Parathyroid adenoma (tissue), 2 donors: ENCODE results near the gene CD302.
"Not testable (repeated sequence)": the region's sequence is repeated elsewhere in the genome, so short reads cannot be mapped to it uniquely, and the experiment has no call there.

ENCODE experiments used
- H2AFZ ChIP-seq: fragments of 300-600 bp; sonication (generic); one replicate; pipeline ENCODE4 v1.7.0; 2017; ENCODE audit warnings: antibody characterized with exemption, mild to moderate bottlenecking
- H3K27ac ChIP-seq: fragments of 300-600 bp; sonication (generic); one replicate; pipeline ENCODE4 v1.7.0; 2017
- H3K27me3 ChIP-seq: fragments of 300-600 bp; sonication (generic); one replicate; pipeline ENCODE4 v1.7.0; 2017; ENCODE audit warnings: low read length; ENCODE audit not compliant: control insufficient read depth, insufficient read depth
- H3K36me3 ChIP-seq: fragments of 300-600 bp; sonication (generic); one replicate; pipeline ENCODE4 v1.7.0; 2017; ENCODE audit warnings: low read length; ENCODE audit not compliant: control insufficient read depth, insufficient read depth
- H3K4me1 ChIP-seq: fragments of 300-600 bp; sonication (generic); one replicate; pipeline ENCODE4 v1.7.0; 2017; ENCODE audit warnings: control low read depth
- H3K4me2 ChIP-seq: fragments of 300-600 bp; sonication (generic); one replicate; pipeline ENCODE4 v1.7.0; 2017; ENCODE audit warnings: low read length
- H3K4me3 ChIP-seq: fragments of 300-600 bp; sonication (generic); one replicate; pipeline ENCODE4 v1.7.0; 2017; ENCODE audit warnings: low read depth, low read length
- H3K79me2 ChIP-seq: fragments of 300-600 bp; sonication (generic); one replicate; pipeline ENCODE4 v1.7.0; 2017; ENCODE audit warnings: control low read depth
- H3K9ac ChIP-seq: fragments of 300-600 bp; sonication (generic); one replicate; pipeline ENCODE4 v1.7.0; 2017; ENCODE audit warnings: mild to moderate bottlenecking
- H3K9me3 ChIP-seq: fragments of 300-600 bp; sonication (generic); one replicate; pipeline ENCODE4 v1.7.0; 2017; ENCODE audit warnings: low read length; ENCODE audit not compliant: control insufficient read depth
- TF ChIP-seq, protein P1 (sequence below): fragments of 300-600 bp; sonication (generic); IDR thresholded peaks from one replicate; pipeline ENCODE4 v1.7.0; 2017; ENCODE audit warnings: antibody characterized with exemption, mild to moderate bottlenecking
- donor health status: primary hyperparathyroidism.

CD302 gene

GRCh38 chr2:159725713-159726112 lies 72.3 kb downstream of the CD302 start:
- Histone ChIP-seq H3K4me2 (no peak overlapping the region), H3K4me1 (no peaks in the 10 kb centered on the region), H3K4me3 (no peak overlapping the region), H3K27me3 (no peaks in the 10 kb centered on the region), H2AFZ (no peak overlapping the region), H3K27ac (no peak overlapping the region), H3K9ac (no peak overlapping the region), H3K9me3 (no peaks in the 10 kb centered on the region), H3K79me2 (peaks cover 67% of the 10 kb centered on the region), H3K36me3 (no peaks in the 10 kb centered on the region)
- TF ChIP-seq, protein P1, sequence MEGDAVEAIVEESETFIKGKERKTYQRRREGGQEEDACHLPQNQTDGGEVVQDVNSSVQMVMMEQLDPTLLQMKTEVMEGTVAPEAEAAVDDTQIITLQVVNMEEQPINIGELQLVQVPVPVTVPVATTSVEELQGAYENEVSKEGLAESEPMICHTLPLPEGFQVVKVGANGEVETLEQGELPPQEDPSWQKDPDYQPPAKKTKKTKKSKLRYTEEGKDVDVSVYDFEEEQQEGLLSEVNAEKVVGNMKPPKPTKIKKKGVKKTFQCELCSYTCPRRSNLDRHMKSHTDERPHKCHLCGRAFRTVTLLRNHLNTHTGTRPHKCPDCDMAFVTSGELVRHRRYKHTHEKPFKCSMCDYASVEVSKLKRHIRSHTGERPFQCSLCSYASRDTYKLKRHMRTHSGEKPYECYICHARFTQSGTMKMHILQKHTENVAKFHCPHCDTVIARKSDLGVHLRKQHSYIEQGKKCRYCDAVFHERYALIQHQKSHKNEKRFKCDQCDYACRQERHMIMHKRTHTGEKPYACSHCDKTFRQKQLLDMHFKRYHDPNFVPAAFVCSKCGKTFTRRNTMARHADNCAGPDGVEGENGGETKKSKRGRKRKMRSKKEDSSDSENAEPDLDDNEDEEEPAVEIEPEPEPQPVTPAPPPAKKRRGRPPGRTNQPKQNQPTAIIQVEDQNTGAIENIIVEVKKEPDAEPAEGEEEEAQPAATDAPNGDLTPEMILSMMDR = no peak

DNA sequence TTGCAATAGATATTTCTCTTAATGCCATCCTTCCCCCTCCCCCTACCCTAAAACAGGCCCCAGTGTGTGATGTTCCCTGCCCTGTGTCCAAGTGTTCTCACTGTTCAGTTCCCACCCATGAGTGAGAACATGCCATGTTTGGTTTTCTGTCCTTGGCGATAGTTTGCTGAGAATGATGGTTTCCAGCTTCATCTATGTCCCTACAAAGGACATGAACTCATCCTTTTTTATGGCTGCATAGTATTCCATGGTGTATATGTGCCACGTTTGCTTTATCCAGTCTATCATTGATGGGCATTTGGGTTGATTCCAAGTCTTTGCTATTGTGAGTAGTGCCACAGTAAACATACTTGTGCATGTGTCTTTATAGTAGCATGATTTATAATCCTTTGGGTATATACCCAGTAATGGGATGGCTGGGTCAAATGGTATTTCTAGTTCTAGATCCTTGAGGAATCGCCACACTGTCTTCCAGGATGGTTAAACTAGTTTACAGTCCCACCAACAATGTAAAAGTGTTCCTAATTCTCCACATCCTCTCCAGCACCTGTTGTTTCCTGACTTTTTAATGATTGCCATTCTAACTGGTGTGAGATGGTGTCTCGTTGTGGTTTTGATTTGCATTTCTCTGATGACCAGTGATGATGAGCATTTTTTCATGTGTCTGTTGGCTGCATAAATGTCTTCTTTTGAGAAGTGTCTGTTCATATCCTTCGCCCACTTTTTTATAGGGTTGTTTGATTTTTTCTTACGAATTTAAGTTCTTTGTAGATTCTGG lies 73.0 kb downstream of the CD302 start:
- not testable (repeated sequence) for H3K27me3 ChIP-seq, H3K4me1 ChIP-seq

DNA sequence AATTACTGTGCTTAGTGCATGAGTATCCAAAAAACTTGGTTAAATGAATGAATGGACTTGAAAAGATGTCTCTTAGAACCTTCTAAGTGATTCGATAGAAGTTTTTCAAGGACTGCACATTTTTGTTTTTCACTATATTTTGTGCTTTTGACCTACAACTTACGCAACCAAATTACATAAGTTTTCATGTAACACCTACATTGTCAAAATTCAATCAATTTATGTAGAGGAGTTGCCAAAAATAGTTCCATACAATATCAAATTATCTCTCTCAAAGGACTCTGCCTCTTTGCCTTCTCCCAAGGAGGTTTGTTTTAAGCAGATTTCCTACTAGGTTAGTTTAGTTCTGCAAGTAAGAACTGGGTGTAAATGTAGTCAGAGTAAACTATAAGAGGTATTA lies 75.4 kb downstream of the CD302 start:
- no peak overlapping the region for H2AFZ ChIP-seq
- no peaks in the 10 kb centered on the region for H3K36me3 ChIP-seq
- TF ChIP-seq, protein P1 = no peak
- no peak overlapping the region for H3K4me2 ChIP-seq
- H3K4me1 ChIP-seq = no peaks in the 10 kb centered on the region
- no peak overlapping the region for H3K9ac ChIP-seq
- no peak overlapping the region for H3K27ac ChIP-seq
- no peaks in the 10 kb centered on the region for H3K9me3 ChIP-seq
- H3K27me3 ChIP-seq = no peaks in the 10 kb centered on the region
- no peak overlapping the region for H3K4me3 ChIP-seq
- peaks cover 80% of the 10 kb centered on the region for H3K79me2 ChIP-seq

More for the DNA sequence above, 73.0 kb downstream of the CD302 start:
- H3K27ac ChIP-seq, H3K9ac ChIP-seq, H2AFZ ChIP-seq, H3K4me3 ChIP-seq, H3K4me2 ChIP-seq, H3K9me3 ChIP-seq, H3K36me3 ChIP-seq: not testable (repeated sequence)
- peaks cover 73% of the 10 kb centered on the region for H3K79me2 ChIP-seq

- no peak overlapping the region for H3K27ac ChIP-seq
- H3K9me3 ChIP-seq = no peaks in the 10 kb centered on the region
- no peaks in the 10 kb centered on the region for H3K27me3 ChIP-seq
- H3K36me3 ChIP-seq = no peaks in the 10 kb centered on the region
- H3K4me1 ChIP-seq = peaks cover 3% of the 10 kb centered on the region
- no peak overlapping the region for H3K4me3 ChIP-seq
- peaks cover 83% of the 10 kb centered on the region for H3K79me2 ChIP-seq
- H3K4me2 ChIP-seq = no peak overlapping the region
- TF ChIP-seq, protein P1 = no peak
- no peak overlapping the region for H2AFZ ChIP-seq
- no peak overlapping the region for H3K9ac ChIP-seq
Measured at GRCh38 chr2:159720676-159721075, 77.3 kb downstream of the CD302 start.
